Measurements from ENCODE around the gene PKP4.

- TF ChIP-seq POLR2A (IDR thresholded peaks at IDR 0.05; ENCODE audit: low read depth, low read length) (no peak), POLR2AphosphoS5 (IDR thresholded peaks at IDR 0.05; ENCODE audit: low read depth, low read length) (no peak)
These were observed 88.2 kb downstream of the PKP4 start for GRCh38 chr2:158544998-158545397.

All from GM12891 (cell line).